HAP-1 (cell line): Measurements from ENCODE around the gene PBX2.
"Not testable (repeated sequence)": the region's sequence is repeated elsewhere in the genome, so short reads cannot be mapped to it uniquely, and the experiment has no call there.

Experiments
- DNase-seq, 2 experiments: peaks; one replicate each; pipeline ENCODE4 v3.0.0-alpha.2; 2016 to 2020; ENCODE audit warnings: low spot score in 2 of 2
- H3K27me3 ChIP-seq: fragments of 250-450 bp; sonication (Bioruptor Pico); 2 replicates; pipeline ENCODE4 v1.5.1; 2020; ENCODE audit warnings: low read depth, mild to moderate bottlenecking, moderate library complexity
- H3K36me3 ChIP-seq: fragments of 250-450 bp; sonication (Bioruptor Pico); replicated peaks from 2 replicates; pipeline ENCODE4 v1.5.1; 2020; ENCODE audit warnings: mild to moderate bottlenecking
- H3K4me1 ChIP-seq: fragments of 250-450 bp; sonication (Bioruptor Pico); 2 replicates; pipeline ENCODE4 v1.5.1; 2020; ENCODE audit warnings: mild to moderate bottlenecking
- H3K4me3 ChIP-seq: fragments of 250-450 bp; sonication (Bioruptor Pico); 2 replicates; pipeline ENCODE4 v1.5.1; 2020; ENCODE audit warnings: mild to moderate bottlenecking, moderate library complexity
- H3K9me3 ChIP-seq: fragments of 250-450 bp; sonication (Bioruptor Pico); 2 replicates; pipeline ENCODE4 v1.5.1; 2020; ENCODE audit warnings: mild to moderate bottlenecking, moderate library complexity
- in situ Hi-C: fragments of 300-500 bp; cut with MboI; formaldehyde crosslinking; loops from 3 replicates; pipeline ENCODE4 v1.14.3; 2020; ENCODE audit warnings: low sequenced_read_pairs, inconsistent platforms, mixed read lengths

PBX2 gene

DNA sequence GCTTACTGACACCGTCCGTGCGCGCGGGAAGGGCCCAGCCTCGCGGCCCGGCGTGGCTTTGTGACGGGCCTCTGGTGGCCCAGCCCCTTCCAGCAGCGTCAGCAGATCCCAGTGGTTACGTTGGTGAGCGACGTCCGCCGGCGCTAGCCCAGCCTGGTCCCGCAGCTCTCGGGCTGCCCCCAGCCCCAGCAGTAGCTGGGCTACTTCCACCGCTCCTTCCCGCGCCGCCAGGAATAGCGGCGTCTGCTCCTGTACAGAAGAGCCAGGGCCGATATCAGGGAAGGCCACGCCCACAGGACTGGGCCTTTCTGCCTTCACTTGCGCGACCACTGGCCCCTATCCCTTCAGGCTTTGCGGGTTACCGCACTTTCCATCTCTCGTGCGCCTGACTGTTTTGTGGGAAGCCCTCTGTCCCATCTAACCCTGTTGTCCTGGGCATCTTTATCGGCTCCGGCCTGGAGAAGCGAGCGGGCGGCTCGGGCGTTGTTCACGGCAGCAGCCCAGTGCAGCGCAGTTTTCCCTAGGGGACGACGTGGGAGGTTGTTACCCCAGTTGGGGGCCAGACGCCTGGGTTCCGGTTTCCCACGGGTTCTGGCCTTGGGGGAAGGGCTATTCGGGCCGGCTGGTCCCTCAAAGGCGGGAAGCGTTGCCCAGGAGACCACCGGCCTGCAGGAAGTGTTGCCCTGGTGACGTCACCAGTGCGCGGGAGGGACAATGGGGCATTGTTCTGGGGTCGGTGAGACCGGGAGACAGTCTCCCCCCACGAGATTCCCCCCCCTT lies 6.1 kb upstream of the PBX2 start:
- in situ Hi-C loops, result no loop called here
- peak; percentile 66 to 88 for DNase-seq
- no peaks in the 10 kb centered on the region for H3K27me3 ChIP-seq
- H3K36me3 ChIP-seq, result no peaks in the 10 kb centered on the region
- no peaks in the 10 kb centered on the region for H3K9me3 ChIP-seq
- H3K4me3 ChIP-seq, result peak overlapping the region; percentile 49
- peaks cover 12% of the 10 kb centered on the region for H3K4me1 ChIP-seq

DNA sequence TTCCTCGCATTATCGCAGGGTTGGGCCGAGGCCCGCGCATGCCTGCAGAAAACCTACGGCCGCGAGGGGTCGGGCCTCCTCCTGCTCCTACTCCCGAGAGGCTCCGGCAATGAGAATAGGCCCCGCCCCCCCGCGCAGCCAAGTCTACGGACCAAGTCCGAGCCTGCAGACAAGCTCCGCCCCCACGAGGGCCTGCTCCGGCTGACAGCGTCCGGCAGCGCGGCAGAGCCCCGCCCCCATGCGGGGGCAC lies 5.6 kb upstream of the PBX2 start:
- DNase-seq, result peak; percentile 99 to 100
- no peaks in the 10 kb centered on the region for H3K27me3 ChIP-seq
- H3K9me3 ChIP-seq, result no peaks in the 10 kb centered on the region
- in situ Hi-C loops, result no loop called here
- peaks cover 12% of the 10 kb centered on the region for H3K4me1 ChIP-seq
- peak overlapping the region; percentile 49 for H3K4me3 ChIP-seq
- no peaks in the 10 kb centered on the region for H3K36me3 ChIP-seq

DNA sequence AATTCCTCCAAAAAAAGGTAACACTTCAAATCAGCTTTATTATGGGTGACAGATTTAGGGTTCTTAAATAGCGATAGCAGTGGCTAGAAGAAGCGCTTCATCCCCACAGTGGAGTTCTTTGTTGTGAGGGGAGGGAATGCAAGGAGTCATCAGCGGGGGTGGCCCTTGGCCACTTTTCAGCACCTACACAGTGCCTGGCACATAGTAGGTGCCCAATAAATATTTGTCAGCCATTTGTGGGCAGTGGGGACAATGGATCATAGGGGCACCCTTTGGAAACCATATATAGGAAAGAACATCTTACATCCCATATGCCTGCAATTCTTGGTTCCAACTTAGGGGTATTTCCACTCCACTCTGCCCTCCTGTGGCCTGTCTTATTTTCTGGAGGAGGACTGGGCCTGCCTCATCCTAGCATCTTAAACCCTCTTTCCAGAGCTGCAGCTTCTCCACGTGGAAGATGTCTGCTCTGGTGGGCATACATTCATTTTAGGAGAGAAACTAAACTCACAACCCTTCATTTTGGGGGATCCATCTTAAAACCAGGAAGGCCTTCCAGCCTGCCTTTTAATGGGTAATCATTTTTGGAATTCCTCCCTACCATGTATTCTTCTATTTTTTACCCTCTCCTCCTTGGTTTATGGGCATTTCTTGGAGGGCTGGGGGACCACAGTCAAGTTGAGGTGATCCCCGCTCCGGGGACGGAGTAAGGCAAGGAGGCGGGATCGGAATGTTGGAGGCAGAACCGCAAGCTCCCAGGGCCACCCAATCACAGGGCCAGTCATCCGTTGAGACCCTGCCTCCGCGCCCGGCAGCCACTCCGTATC lies 5.0 kb upstream of the PBX2 start:
- H3K36me3 ChIP-seq, result no peaks in the 10 kb centered on the region
- peaks cover 14% of the 10 kb centered on the region for H3K4me1 ChIP-seq
- H3K27me3 ChIP-seq, result no peaks in the 10 kb centered on the region
- peak overlapping the region; percentile 28 for H3K4me3 ChIP-seq
- DNase-seq, result peak; percentile 34 to 53
- H3K9me3 ChIP-seq, result no peaks in the 10 kb centered on the region
- in situ Hi-C loops, result no loop called here

DNA sequence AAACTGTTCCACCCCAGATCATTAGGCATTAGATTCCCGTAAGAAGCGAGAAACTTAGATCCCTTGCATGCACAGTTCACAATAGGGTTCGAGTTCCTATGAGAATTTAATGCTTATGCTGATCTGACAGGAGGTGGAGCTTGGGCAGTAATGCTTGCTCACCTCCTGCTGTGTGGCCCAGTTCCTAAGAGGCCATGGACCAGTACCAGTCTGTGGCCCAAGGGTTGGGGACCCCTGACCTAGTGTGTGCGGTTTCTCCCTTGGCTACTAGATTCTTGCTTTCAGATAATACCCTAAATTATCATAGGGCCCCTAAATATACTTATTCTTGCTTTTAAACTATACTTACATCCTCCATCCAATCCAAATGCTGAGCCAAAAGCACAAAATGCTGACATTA lies 4.4 kb upstream of the PBX2 start:
- Histone ChIP-seq H3K36me3 (no peaks in the 10 kb centered on the region), H3K4me1 (peaks cover 14% of the 10 kb centered on the region), H3K27me3 (no peaks in the 10 kb centered on the region), H3K4me3 (no peak overlapping the region), H3K9me3 (no peaks in the 10 kb centered on the region)
- in situ Hi-C loops, result no loop called here
- no peak for DNase-seq

DNA sequence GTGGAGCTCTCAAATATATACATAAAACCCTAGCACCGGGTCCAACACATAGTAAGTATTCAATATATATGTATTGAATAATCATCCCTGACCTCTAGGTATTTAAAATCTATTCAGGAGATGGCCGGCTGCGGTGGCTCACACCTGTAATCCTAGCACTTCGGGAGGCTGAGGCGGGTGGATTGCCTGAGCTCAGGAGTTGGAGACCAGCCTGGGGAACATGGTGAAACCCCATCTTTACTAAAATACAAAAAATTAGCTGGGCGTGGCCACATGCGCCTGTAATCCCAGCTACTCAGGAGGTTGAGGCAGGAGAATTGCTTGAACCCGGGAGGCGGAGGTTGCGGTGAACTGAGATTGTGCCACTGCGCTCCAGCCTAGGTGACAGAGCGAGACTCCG lies 3.1 kb upstream of the PBX2 start:
- H3K36me3 ChIP-seq, H3K4me3 ChIP-seq, DNase-seq, H3K9me3 ChIP-seq, H3K27me3 ChIP-seq, in situ Hi-C loops: not testable (repeated sequence)
- peaks cover 17% of the 10 kb centered on the region for H3K4me1 ChIP-seq

DNA sequence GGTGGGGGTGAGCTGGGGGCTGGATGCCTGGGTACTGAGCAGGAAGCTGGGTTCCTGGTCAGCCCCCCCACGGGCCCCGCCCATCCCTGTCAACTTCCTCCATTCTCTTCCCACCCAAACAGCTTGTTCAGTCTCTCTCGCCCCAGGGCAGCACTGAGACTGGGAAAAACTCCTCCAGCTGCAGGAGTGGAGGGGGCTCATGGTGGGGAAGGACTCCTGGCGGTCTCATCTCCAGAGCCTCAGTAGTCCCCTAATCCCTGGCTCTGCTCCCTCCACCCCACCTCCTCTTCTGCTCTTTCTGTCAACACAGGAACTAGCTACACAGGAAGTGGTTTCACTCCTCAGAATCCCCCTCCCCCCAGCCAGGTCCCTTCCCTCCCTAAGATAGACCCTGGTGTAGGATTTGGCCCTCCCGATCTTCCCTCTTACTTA lies 2.6 kb upstream of the PBX2 start, which contains the start of gene GPSM3:
Gene GPSM3, minus strand, starts transcription at position 36 of the 432 bp plus-strand sequence. CDS start 130 bp downstream, outside the sequence.
- in situ Hi-C loops, result no loop called here
- Histone ChIP-seq H3K4me1 (peaks cover 17% of the 10 kb centered on the region), H3K27me3 (no peaks in the 10 kb centered on the region), H3K4me3 (no peak within 1 kb of the TSS), H3K36me3 (peaks cover 10% of the 10 kb centered on the region), H3K9me3 (no peaks in the 10 kb centered on the region)
- peak in 1 of 2 experiments; percentile 40 for DNase-seq

DNA sequence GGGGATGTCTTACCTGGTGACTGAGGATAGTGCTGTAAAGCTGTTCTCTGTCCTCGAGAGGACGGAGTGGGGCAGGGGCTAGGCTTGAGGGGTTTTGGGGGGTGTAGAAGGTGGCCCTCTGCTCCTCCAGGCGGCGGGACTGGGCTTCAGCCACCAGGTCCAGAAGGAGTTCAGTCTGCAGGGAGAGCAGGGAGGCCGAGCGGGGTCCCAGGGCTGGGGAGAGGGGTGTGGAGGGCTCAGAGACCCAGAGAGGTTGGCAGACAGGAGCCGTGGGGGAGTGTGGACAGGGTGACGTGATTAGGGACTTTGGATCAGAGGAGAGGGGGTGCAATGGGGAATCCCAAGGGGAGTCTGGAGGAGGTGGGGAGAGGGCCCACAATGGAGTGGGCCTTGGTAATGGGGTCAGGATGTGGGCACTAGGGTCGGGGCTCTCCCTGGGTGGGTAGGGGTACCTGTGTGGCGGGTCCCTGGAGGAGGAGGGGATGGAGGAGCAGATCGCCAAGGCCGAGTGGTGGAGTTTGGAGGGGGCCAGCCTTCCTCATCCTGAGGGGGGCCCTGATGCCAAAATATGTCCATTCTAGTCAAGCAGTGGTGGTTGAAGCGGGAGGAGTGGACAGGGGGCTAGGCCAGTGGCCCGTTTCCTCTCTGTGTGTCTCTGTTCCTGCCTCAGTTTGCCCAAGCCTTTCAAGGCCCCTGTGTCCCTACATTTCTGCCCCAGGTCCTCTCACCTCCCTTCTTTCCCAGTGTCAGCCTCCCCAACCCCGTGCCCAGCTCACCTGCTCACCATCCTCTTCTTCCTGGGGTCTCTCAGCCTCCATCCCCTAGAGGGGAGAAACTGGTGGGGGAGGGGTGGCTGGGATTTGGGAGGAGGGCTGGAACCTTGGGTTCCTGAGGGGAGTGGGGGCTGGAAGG lies 1.9 kb upstream of the PBX2 start:
- in situ Hi-C loops, result no loop called here
- DNase-seq, result no peak
- H3K4me3 ChIP-seq, result no peak overlapping the region

DNA sequence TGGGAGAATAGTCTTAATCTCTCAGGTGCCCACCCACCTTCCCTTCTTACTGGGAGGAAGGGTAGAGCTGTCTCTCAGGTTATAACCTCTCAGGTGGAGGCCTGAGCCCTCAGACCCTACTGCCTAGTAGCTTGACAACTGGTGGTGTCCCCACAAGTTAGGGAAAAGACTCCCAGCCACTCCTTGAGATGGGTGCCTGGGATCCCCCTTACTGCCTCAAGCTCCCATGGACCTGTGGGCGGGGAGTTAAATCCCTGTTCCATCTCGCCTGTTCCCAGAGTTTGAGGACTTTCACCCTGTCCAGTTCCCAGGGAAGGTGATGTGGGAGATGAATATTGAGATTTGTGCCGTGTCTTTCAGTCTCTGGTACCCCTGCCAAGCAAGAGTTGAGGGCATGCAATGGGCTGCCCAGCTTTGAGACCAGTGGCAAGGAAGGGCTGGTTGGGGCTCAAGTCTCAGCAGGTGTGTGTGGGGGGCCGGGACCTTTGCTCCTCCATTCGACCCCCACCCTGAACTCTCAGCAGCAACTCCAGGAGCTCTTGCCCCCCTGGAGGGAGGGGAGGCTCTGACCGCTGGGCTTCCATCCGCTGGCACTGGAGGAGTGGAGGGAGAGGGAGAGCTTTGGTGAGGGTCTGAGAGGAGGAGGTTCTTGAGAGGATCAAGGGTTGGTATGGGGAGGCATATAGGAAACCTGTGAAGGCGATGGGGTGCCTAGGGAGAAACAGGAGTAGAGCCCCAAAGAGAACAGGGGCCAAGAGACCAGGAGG lies 1.1 kb upstream of the PBX2 start:
- H3K4me1 ChIP-seq, result peaks cover 10% of the 10 kb centered on the region; the same call in 1 of the 2 replicates
- H3K27me3 ChIP-seq, result no peaks in the 10 kb centered on the region
- DNase-seq, result no peak
- in situ Hi-C loops, result no loop called here
- no peak overlapping the region for H3K4me3 ChIP-seq
- H3K9me3 ChIP-seq, result no peaks in the 10 kb centered on the region
- H3K36me3 ChIP-seq, result peaks cover 25% of the 10 kb centered on the region

More for the DNA sequence above, 1.9 kb upstream of the PBX2 start:
- Histone ChIP-seq H3K4me1 (peaks cover 17% of the 10 kb centered on the region), H3K27me3 (no peaks in the 10 kb centered on the region), H3K9me3 (no peaks in the 10 kb centered on the region), H3K36me3 (peaks cover 16% of the 10 kb centered on the region)

DNA sequence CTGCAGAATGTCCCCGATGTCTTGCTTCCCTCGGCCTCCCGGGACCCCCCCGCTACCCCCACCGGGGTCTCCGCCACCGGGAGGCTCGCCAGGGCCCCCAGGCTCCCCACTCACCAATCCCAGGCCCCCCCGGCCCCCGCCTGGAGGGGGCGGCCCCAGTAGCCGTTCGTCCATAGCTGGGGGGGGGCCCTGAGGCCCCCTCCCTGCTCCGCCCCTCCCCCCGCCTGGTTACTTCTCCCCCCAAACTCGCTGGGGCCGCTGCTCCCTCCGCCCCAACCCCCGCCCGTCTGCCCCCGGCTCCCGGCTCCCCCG lies 304 bp downstream of the PBX2 start:
- H3K4me1 ChIP-seq, result peaks cover 5% of the 10 kb centered on the region; the same call in 1 of the 2 replicates
- no peak for DNase-seq
- peaks cover 27% of the 10 kb centered on the region for H3K36me3 ChIP-seq
- H3K27me3 ChIP-seq, result no peaks in the 10 kb centered on the region
- in situ Hi-C loops, result no loop called here
- H3K4me3 ChIP-seq, result peak overlapping the region; percentile 52
- H3K9me3 ChIP-seq, result no peaks in the 10 kb centered on the region

DNA sequence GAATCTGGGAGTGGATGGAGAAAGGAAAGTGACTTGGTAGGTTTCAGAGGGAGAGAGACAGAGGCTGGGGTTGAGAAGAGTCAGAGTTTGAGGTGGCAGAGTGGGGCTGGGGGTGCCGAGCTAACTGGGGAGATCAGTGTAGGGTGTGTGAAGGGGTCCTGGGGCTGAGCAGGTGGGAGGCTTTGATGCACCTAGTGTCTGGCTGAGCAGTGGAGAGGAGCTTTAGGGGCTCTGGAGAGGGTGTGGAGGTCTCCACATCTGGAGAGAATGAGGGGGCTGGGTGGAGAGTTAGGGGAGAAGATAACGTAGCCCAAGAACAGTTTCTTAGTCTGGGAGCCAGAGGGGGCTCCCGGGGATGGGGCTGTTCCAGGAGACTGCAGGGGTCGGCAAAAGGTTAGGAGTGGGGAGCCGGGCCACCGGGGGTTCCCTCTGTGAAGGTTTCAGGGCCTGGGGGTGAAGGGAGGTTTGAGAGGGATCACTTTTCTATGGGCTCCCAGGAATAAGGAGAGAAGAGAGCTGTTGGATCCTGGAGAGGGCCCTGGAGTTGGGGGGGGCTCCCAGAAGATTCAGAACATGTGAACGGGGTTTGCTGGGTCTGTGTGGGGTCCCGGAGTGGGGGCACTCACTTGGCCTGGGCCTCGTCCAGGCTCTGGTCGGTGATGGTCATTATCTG lies 797 bp downstream of the PBX2 start:
- no peak for DNase-seq
- in situ Hi-C loops, result no loop called here
- peaks cover 5% of the 10 kb centered on the region; the same call in 1 of the 2 replicates for H3K4me1 ChIP-seq
- peak overlapping the region; percentile 52 for H3K4me3 ChIP-seq
- H3K27me3 ChIP-seq, result no peaks in the 10 kb centered on the region
- no peaks in the 10 kb centered on the region for H3K9me3 ChIP-seq
- H3K36me3 ChIP-seq, result peaks cover 30% of the 10 kb centered on the region

DNA sequence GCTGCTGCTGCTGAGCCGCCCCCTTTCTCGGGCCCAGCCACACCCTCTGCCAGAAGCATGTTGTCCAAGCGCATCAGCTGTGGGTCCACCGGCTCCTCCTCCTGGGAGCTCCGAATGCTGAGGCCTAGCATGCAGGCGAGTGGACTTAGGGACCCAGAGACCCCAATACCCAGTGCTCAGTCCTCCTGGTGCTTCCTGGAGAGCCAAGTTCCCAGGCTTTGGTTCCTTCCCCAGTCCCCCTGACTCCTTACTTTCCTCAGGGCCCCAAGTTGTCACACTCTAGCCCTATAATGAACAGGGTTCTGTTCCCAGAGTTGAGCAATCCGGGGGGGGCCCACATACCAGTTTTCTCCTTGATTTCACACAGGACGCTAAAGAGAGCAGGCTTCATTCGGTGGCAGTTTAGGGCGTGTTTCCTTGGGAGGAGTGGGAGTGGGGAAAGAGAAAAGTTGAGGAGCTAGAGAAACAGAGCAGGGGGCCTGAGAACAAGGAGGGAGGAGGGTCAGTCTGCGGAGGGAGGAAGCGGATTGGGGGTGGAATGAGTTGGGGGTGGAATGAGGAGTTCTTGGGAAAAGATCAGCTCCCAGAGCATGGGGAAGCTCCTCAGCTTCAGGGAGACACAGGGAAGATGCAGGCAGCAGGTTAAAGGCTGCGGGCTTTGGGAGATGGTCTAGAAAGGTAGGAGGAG lies 1.5 kb downstream of the PBX2 start:
- Histone ChIP-seq H3K4me3 (peak overlapping the region; percentile 52), H3K9me3 (no peaks in the 10 kb centered on the region), H3K27me3 (no peaks in the 10 kb centered on the region), H3K36me3 (peaks cover 31% of the 10 kb centered on the region), H3K4me1 (peaks cover 5% of the 10 kb centered on the region; the same call in 1 of the 2 replicates)
- in situ Hi-C loops, result no loop called here
- no peak for DNase-seq

DNA sequence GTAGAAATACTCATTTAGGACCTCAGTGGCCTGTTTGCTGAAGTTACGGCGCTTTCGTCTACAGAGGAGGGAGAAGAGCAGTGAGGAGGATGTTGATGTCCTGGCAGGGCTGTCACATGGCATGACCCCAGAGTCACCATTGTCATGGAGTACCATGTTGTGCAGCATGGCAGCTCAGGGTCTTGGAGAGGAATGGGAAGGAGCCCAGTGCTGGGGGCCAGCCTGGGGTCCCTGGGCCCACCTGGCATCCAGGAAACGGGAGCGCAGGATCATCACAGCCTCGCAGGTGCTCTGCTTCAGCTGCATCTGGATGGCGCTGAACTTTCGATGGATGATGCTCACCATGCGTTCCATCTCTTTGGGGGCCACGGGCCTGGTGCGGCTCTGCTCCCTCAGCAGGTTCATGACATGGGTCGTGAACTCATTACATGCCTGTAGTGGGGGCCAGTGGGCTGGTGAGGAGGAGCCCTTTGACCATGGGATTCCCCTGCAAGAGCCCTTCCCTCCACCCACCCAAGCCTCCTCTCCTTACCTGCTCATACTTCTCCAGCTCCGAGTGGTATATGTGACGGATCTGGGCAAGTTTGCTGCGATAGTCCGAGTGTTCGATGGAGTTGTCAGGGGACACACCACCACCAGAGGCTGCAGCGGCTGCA lies 2.1 kb downstream of the PBX2 start:
- H3K9me3 ChIP-seq, in situ Hi-C loops, H3K4me3 ChIP-seq, H3K4me1 ChIP-seq, DNase-seq, H3K27me3 ChIP-seq: not testable (repeated sequence)
- H3K36me3 ChIP-seq, result peaks cover 31% of the 10 kb centered on the region
